ENCODE data around the gene MYBPC1.

Gene MYBPC1

DNA sequence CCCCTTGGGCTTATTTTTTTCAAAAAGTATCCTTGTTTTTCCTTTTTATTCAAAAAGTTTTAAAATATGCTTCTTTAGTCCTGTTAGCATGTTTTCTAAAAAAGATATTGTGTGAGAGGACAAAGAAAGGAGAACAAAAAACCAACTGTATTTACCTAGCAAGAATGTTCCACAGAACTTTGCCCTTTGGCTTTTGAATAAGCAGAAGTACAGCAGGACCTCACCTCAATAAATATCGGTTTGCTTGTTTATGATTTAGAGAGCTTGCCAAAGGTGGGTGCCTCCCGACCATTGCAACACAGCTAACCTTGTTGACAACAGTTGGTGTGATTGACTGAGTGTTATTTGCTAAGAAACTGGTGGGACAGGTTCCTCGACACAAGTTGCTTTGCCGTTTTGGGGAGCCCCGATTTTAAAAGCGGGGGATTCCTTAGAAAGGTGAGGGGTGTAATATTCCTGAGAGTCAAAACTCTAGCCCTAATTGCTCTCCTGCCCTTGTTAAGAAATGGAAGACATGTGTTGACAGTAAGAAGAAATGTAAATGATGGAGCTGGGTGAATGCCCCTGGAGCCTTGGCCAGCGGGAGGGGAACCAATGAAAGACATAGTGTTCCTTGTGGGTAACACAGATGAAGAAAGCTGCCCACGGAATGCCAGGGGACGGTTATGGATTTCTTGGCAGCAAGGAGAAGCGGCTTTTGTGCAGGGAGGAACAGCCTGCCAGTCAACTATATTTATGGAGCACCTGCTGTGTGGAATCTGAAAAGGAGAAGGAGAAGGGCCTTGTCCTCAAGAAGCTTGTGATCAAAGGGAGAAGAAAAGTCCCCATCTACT lies 13.7 kb downstream of the MYBPC1 start (continued):
- TF ChIP-seq, protein P1, sequence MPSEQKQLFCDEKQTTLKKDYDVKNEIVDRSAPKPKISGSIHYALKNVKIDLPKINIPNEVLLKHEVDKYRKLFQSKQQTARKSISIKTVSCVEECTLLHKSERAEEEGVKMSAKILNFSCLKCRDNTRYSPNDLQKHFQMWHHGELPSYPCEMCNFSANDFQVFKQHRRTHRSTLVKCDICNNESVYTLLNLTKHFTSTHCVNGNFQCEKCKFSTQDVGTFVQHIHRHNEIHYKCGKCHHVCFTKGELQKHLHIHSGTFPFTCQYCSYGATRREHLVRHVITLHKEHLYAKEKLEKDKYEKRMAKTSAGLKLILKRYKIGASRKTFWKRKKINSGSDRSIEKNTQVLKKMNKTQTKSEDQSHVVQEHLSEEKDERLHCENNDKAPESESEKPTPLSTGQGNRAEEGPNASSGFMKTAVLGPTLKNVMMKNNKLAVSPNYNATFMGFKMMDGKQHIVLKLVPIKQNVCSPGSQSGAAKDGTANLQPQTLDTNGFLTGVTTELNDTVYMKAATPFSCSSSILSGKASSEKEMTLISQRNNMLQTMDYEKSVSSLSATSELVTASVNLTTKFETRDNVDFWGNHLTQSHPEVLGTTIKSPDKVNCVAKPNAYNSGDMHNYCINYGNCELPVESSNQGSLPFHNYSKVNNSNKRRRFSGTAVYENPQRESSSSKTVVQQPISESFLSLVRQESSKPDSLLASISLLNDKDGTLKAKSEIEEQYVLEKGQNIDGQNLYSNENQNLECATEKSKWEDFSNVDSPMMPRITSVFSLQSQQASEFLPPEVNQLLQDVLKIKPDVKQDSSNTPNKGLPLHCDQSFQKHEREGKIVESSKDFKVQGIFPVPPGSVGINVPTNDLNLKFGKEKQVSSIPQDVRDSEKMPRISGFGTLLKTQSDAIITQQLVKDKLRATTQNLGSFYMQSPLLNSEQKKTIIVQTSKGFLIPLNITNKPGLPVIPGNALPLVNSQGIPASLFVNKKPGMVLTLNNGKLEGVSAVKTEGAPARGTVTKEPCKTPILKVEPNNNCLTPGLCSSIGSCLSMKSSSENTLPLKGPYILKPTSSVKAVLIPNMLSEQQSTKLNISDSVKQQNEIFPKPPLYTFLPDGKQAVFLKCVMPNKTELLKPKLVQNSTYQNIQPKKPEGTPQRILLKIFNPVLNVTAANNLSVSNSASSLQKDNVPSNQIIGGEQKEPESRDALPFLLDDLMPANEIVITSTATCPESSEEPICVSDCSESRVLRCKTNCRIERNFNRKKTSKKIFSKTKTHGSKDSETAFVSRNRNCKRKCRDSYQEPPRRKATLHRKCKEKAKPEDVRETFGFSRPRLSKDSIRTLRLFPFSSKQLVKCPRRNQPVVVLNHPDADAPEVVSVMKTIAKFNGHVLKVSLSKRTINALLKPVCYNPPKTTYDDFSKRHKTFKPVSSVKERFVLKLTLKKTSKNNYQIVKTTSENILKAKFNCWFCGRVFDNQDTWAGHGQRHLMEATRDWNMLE (tag by site-specific recombination; conservative IDR thresholded peaks at IDR 0.05; ENCODE audit: low read depth): no peak
- TF ChIP-seq ZNF19 (tag by site-specific recombination; IDR thresholded peaks at IDR 0.05; ENCODE audit: low read depth): no peak
- no peak for TF ChIP-seq ZNF223 (tag by site-specific recombination; IDR thresholded peaks at IDR 0.05)
- TF ChIP-seq ZNF529 (tag by site-specific recombination; IDR thresholded peaks at IDR 0.05; ENCODE audit: insufficient replicate concordance): no peak
- TF ChIP-seq ZNF138 (tag by site-specific recombination; IDR thresholded peaks at IDR 0.05; ENCODE audit: borderline replicate concordance): no peak
- TF ChIP-seq ZNF621 (tag by site-specific recombination; IDR thresholded peaks at IDR 0.05): no peak
- TF ChIP-seq, protein P2, sequence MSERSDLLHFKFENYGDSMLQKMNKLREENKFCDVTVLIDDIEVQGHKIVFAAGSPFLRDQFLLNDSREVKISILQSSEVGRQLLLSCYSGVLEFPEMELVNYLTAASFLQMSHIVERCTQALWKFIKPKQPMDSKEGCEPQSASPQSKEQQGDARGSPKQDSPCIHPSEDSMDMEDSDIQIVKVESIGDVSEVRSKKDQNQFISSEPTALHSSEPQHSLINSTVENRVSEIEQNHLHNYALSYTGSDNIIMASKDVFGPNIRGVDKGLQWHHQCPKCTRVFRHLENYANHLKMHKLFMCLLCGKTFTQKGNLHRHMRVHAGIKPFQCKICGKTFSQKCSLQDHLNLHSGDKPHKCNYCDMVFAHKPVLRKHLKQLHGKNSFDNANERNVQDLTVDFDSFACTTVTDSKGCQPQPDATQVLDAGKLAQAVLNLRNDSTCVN (tag by site-specific recombination; optimal IDR thresholded peaks at IDR 0.05): no peak
- no peak for TF ChIP-seq SP2 (tag by site-specific recombination; IDR thresholded peaks at IDR 0.05)
- no peak for TF ChIP-seq ZNF169 (tag by site-specific recombination; IDR thresholded peaks at IDR 0.05)
- TF ChIP-seq, protein P3, sequence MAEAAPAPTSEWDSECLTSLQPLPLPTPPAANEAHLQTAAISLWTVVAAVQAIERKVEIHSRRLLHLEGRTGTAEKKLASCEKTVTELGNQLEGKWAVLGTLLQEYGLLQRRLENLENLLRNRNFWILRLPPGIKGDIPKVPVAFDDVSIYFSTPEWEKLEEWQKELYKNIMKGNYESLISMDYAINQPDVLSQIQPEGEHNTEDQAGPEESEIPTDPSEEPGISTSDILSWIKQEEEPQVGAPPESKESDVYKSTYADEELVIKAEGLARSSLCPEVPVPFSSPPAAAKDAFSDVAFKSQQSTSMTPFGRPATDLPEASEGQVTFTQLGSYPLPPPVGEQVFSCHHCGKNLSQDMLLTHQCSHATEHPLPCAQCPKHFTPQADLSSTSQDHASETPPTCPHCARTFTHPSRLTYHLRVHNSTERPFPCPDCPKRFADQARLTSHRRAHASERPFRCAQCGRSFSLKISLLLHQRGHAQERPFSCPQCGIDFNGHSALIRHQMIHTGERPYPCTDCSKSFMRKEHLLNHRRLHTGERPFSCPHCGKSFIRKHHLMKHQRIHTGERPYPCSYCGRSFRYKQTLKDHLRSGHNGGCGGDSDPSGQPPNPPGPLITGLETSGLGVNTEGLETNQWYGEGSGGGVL (tag by site-specific recombination; IDR thresholded peaks at IDR 0.05): no peak
- TF ChIP-seq, protein P4, sequence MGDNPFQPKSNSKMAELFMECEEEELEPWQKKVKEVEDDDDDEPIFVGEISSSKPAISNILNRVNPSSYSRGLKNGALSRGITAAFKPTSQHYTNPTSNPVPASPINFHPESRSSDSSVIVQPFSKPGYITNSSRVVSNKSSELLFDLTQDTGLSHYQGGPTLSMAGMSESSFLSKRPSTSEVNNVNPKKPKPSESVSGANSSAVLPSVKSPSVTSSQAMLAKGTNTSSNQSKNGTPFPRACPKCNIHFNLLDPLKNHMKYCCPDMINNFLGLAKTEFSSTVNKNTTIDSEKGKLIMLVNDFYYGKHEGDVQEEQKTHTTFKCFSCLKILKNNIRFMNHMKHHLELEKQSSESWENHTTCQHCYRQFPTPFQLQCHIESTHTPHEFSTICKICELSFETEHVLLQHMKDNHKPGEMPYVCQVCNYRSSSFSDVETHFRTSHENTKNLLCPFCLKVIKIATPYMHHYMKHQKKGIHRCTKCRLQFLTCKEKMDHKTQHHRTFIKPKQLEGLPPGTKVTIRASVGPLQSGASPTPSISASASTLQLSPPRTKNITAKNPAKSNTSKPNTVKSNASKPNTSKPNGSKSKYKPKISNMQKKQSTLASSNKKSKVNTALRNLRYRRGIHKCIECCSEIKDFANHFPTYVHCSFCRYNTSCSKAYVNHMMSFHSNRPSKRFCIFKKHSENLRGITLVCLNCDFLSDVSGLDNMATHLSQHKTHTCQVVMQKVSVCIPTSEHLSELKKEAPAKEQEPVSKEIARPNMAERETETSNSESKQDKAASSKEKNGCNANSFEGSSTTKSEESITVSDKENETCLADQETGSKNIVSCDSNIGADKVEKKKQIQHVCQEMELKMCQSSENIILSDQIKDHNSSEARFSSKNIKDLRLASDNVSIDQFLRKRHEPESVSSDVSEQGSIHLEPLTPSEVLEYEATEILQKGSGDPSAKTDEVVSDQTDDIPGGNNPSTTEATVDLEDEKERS (tag by site-specific recombination; IDR thresholded peaks at IDR 0.05): no peak
- no peak for TF ChIP-seq ZNF624 (tag by site-specific recombination; IDR thresholded peaks at IDR 0.05)
- no peak for TF ChIP-seq ZNF510 (tag by site-specific recombination; IDR thresholded peaks at IDR 0.05; ENCODE audit: insufficient replicate concordance)
- TF ChIP-seq, protein P5, sequence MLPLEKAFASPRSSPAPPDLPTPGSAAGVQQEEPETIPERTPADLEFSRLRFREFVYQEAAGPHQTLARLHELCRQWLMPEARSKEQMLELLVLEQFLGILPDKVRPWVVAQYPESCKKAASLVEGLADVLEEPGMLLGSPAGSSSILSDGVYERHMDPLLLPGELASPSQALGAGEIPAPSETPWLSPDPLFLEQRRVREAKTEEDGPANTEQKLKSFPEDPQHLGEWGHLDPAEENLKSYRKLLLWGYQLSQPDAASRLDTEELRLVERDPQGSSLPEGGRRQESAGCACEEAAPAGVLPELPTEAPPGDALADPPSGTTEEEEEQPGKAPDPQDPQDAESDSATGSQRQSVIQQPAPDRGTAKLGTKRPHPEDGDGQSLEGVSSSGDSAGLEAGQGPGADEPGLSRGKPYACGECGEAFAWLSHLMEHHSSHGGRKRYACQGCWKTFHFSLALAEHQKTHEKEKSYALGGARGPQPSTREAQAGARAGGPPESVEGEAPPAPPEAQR (tag by site-specific recombination; IDR thresholded peaks at IDR 0.05): no peak

Measured in HEK293 (cell line).